ENCODE measurements around the gene EXOSC5.
"Not testable (repeated sequence)": the region's sequence is repeated elsewhere in the genome, so short reads cannot be mapped to it uniquely, and the experiment has no call there.

The EXOSC5 gene

DNA sequence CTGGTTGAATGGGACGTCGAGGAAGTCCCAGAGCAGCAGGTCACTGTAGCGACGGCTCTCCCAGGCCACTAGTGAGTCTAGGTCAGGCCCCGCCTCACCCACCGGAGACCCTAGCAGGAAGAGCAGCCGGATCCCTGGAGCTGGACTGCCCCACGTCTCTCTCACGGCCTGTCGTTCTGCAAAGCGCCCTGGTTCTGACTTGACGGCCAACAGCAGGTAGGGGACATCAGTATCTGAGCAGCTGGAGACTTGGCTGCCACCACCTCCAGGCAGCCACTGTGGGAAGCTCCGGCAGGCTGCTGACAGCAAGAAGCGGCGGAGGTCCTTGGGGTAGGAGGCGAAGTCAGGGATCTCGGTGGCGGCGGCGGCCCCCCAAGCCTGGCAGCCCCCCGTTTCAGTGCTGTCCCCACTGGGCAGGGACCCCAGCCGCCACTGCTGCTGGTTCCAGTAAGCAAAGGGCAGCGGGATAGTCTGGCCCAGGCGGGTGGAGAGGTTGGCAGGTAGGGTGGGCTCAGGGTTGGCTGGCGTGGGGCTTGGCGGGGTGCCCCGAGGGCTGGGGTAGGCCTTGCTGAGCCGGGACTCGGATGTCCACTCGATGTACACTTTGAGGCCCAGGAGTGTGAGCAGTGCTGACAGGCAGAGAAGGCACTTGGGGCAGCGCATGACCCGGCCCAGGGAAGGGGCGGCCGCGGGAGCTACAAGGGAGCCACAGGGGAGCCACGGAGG, 29.1 kb upstream of the EXOSC5 start:
- DNase-seq, result no peak

DNA sequence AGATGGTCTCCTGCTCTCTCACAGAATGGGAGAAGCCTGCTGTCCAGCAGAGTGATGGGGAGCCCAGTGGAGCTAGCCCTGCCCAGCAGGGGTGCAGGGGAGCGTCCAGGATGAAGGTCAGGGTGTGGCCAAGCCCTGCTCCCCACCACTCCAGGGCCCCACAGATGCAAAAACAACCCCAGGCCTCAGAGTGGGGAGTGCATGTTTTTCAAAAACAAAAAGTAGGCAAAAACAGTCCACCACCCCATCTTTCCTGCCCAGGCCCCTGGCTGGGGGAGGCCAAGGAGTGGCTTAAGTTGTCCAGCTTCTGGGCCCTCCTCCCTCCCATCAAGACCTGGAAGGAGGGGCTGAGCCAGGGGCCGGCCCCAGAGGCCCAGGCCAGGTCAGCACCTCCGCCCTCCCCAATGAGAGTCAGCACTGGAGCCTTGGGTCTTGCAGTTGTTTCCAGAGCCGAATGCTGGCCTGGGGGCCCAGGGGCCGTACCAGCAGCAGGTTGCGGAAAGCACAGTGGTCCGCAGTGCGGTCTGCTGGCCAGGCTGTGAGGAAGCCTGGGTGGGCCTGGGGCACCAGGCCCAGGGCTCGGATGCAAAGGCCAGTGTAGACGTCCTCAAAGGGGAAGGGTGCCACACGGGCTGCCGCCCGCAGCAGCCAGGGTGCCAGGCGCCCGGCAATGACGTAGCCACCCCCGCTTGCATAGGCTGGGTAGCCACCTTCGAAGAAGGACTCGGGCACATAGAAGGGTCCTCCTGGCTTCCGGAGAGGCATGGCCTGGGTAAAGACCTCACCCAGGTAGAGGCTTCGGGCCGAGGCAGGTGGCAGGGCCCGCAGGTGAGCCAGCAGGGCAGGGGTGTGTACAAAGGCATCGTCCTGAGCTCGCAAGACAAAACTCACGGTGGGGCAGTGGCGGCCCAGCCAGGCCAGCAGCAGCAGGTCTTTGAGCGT, 28.3 kb upstream of the EXOSC5 start:
- DNase-seq, result no peak

DNA sequence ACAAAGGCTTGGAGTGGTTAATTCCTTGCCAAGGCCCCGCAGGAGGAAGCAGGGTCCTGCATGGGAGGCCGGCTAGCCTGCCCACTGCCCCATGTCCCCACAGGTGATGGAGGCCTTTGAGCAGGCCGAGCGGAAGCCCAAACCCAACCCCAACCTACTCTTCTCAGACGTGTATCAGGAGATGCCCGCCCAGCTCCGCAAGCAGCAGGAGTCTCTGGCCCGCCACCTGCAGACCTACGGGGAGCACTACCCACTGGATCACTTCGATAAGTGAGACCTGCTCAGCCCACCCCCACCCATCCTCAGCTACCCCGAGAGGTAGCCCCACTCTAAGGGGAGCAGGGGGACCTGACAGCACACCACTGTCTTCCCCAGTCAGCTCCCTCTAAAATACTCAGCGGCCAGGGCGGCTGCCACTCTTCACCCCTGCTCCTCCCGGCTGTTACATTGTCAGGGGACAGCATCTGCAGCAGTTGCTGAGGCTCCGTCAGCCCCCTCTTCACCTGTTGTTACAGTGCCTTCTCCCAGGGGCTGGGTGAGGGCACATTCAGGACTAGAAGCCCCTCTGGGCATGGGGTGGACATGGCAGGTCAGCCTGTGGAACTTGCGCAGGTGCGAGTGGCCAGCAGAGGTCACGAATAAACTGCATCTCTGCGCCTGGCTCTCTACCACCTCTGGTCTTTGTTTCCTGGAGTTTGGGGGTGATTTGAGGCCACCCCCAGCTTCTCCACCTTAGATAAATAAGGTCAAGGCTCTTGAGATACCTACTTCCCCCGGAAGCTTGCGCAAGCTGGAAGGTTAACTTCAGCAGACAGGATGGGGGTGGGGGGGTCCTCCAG, 27.4 kb upstream of the EXOSC5 start:
- DNase-seq, result no peak

DNA sequence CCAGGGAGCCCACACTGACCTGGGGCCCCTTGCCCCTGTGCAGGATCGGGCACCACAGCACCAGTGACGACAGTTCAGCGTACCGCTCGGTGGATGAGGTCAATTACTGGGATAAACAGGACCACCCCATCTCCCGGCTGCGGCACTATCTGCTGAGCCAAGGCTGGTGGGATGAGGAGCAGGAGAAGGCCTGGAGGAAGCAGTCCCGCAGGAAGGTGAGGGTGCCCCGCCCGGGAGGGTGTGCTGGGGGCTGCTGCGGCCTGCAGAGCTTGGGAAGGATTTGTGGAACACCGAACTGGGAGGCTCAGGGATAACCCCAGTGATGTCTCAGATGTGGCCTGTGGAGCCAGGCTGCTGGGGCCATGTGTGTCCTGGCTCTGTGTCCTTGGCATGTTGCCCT, 25.8 kb upstream of the EXOSC5 start:
- DNase-seq, result no peak

DNA sequence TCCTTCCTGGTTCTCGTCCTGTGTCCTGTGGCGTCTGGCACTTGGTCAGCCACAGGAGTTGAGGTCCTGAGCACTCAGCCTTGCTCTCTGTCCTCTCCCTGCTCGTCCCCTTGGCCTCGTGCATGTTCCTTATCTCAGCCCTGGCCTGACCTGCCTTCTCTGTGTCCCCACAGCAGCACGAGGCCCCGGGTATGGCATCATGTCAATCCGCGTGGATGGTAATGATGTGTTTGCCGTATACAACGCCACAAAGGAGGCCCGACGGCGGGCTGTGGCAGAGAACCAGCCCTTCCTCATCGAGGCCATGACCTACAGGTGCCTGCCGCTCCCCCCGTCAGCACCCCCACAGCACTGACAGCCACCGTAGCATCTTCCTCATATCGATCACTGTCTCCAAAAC, 25.3 kb upstream of the EXOSC5 start:
- DNase-seq, result no peak

DNA sequence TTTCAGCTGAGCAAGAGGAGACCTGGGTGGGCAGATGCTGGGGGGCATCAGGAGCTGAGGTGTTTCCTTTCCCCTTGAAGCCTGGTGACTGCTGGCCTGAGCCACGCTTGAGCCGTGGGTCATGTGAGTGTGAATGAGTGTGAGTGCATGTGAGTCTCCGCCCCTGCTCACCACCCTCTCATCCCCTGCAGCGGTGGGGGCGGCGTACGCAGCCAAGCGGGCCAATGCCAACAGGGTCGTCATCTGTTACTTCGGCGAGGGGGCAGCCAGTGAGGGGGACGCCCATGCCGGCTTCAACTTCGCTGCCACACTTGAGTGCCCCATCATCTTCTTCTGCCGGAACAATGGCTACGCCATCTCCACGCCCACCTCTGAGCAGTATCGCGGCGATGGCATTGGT, 24.8 kb upstream of the EXOSC5 start:
- DNase-seq, result no peak

DNA sequence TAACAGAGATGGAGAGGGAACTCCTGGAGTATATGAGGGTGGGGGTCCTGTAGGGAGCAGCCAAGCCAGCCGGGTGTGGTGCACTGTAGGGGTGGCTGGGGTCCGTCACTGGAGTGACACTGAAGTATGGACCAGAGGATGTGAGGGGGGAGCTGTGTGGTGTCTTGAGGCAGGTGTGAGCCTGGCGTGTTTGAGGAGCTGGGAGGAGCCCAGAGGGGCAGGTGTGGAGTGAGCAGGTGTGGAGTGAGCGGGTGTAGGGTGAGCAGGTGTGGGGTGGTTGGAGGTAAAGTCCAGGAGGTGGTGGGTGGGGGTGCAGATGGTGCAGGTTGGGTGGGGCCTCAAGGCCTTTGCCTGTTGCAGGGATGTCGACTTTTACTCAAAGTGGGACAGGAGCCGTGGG, 24.2 kb upstream of the EXOSC5 start:
- no peak for DNase-seq

DNA sequence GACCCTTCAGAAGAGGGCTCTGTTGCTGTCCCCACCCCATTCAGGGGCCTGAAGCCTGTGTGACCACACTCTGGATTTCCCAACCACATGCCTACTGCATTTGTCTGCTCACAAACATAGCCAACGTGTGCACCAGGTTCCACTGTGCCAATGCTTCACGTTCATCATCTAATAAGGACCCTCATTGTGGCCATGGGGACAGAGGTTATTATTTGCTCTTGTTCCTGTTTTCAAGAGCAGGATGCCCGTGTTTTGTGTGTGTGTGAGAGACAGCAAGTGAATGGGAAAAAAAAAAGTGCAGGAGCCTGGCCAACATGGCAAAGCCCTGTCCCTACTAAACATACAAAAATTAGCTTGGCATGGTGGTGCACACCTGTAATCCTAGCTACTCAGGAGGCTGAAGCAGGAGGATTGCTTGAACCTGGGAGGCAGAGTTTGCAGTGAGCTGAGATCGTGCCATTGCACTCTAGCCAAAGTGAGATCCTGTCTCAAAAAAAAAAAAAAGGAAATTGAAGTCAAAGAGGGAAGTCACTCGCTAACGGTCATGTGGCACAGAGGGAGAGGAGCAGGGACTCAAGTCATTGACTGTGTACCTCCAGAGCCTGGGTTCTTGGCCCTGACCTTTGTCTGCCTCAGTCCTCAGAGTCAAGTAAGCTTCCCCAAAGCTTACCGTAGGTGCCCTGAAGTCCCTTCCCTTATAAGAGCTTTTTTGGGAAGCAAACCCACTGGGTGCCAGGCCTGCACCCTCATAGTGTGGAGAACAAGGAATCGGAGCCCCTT, 23.1 kb upstream of the EXOSC5 start:
- no peak for DNase-seq

DNA sequence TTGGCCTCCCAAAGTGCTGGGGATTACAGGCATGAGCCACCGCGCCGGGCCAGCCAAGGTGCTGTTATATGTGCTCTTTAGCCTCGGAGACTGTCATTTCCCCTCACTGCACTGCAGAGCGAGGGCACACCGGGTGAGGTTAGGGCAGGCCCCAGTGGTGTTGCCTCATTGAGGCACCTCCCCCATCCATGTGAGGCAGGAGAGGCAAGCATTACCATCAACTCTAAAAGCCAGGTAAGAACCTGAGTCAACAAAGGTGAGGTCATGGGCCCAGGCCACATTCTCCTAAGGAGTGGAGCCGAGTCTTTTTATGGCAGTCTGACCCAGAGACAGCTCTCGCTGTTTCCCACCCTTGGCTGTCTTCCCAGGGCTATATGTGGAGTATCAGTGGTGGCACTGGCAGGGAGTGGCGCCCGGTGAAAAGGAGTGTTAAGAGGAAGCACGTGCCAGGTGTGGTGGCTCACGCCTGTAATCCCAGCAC, 19.1 kb upstream of the EXOSC5 start:
- no peak for DNase-seq

DNA sequence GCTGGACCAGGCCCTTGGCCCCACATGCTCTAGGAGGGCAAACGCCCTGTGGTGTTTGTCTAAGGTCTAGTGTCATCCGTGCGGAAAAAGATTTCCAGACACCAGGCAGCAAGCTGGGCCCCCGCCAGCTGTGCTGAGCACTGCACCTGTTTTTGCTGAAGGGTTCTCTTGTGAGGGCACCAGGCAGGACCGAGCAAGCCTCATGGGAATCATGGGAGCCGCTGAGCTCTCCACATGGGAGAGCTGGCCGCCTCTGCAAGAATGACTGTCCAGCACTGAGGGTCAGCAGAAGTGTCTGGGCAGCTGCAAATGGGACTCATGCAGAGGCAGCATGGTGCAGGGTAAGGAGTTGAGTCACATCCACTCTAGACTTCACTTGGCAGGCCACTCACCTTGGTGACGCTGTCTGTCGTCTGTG, 18.0 kb upstream of the EXOSC5 start:
- DNase-seq, result no peak

DNA sequence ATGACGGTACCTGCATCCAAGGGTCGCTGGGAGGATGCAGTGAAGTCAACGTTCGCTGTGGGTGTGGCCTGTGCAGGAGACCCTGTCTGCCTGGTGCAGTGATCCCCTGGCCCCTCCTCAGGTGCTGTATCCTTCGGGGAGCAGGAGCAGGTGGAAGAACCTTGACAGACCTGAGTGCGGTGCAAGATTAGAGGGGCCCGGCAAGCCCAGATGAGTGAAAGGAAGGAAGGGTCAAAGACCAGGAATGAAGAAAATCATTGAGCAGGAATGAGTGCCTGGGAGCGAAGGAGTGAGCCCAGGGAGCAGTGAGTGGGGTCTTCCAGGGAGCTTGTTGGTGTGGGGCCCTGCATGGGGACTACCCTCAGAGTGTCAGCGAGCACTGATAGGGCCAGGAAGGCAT, 17.3 kb upstream of the EXOSC5 start:
- DNase-seq, result no peak

DNA sequence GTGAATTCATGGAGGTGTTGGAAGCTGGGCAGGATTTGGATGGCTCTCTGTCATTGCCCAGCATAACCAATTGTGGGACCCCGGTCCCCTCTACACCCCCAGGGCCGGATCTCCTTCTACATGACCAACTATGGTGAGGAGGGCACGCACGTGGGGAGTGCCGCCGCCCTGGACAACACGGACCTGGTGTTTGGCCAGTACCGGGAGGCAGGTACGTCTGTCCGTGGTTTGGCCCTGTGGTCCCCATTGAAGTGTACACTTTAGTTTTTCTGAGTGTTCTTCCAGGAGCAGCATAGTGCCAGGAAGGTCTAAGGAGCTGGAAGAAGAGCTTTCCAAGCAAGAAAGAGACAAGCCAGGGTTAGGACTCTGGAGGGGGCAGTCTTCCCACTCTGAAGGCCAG, 16.8 kb upstream of the EXOSC5 start:
- DNase-seq, result no peak

DNA sequence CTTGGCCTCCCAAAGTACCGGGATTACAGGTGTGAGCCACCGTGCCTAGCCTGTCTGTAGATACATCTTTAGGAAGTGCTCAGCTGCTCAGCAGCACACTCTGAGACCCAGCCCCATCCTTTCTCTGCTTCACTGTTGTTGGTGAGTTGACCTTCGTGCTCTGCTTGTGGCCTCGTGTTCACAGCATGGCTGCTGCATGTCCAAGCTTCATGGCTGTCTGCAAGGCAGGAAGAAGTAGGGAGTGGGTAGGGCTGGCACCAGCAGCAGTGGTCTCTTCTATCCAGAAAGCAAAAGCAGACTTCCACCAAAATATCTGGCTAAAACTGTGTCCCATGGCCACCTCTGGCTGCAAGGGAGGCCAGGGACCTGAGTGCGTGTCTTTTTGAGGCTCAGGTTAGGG, 15.8 kb upstream of the EXOSC5 start:
- DNase-seq, result no peak

DNA sequence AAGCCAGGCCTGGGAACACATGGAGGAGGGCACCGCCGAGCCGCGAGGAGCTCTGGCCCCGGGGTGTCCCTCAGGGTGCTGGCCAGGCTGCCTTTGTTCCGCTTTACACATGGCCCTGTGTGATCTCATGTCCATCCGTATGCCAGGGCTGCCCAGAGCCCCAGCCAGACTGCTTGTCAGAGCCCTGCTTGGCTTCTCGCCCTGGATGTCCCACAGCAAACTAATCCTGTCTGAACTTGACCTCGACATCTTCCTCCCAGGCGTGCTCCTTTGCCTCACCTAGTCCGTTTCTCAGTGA, 14.8 kb upstream of the EXOSC5 start:
- no peak for DNase-seq

DNA sequence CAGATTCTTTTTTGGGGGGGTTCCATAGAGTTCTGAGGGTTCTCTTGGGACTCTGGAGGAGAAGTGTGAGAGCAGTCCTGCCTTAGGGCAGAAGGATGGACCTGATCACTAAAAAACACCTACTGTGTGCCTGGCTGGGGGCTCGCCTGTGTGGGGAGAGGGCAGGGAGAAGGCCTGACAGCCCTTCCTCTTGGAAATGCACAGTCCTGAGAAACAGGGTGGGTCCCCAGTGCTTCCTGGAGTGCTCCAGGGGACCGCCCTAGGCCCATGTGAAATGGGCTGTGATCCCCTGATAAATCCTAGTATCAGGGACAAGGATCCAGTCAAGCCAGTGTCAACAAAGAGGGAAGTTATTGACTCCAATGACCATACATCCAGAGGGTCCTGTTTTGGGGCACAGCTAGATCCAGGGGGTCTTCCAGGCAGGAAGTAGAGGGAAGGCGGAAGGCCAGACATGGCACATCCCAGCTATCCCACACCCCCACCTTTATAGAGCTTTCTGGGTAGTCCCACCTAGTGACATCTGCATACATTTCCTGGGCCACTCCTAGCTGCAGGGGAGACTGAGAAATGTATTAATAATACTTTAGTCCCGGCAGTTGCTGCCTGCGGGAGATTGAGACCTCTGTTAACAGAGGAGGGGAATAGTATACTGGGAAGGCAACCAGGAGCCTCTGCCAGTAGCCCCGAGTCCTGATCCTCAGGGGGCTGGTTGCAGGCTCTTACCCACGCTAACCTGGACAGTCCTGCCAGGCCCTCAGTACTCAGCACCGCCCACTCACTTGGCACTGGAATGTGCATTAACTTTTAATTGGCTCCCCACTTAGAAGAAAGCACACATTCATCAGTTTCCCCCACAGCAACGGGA, 14.2 kb upstream of the EXOSC5 start:
- DNase-seq, result no peak

DNA sequence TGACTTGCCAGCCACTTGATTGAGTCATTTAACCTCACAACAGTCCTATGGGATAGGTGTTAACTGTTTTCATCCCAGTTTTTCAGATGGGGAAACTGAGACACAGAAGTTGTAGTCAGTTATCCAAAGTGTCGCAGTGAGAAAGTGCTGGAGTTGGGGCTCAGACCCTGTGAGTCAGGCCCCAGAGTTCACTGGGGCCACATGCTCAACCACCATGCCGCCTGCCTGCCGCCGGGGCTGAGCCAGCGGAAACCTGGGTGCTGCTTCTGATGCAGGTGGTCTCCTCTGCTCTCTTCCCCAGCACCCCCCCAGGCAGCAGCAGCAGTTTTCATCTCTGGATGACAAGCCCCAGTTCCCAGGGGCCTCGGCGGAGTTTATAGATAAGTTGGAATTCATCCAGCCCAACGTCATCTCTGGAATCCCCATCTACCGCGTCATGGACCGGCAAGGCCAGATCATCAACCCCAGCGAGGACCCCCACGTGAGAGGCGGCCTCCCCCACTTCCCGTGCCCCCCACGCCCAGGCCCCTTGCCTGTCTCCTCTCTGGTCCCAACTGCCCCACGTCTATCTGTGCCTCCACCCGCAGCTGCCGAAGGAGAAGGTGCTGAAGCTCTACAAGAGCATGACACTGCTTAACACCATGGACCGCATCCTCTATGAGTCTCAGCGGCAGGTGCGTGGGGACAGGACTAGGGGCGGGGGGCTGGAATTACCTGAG, 13.3 kb upstream of the EXOSC5 start:
- no peak for DNase-seq

DNA sequence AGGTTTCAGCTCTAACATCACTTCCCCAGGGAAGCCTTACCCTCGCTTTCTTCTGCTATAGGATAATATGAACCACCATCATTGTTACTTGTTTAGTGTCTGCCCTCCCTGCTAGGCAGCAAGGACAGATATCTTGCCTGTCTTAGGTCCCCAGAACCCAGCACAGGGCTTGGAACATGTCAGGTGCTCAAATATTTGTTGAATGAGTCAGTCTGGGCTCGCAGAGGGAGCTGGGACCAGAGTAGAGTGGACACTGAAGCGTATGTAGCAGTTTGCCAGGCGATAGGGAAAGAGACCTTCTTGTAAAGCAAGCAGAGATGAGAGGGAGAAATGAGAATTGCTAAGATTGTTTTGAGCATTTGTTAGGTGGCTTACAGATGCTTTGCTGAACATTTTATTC, 12.1 kb upstream of the EXOSC5 start:
- DNase-seq, result no peak

DNA sequence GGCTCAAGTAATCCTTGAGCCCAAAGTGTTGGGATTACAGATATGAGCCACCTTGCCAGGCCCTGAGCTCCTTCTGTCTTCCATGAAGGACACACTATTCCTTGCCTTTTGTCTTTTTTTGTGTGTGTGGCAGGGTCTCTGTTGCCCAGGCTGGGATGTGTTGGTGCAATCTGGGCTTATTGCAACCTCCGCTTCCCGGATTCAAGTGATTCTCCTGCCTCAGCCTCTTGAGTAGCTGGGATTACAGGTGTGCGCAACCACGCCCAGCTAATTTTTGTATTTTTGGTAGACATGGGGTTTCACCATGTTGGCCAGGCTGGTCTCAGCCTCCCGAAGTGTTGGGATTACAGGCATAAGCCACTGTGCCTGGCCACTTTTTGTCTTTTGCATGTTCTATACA, 11.7 kb upstream of the EXOSC5 start:
- not testable (repeated sequence) for DNase-seq

DNA sequence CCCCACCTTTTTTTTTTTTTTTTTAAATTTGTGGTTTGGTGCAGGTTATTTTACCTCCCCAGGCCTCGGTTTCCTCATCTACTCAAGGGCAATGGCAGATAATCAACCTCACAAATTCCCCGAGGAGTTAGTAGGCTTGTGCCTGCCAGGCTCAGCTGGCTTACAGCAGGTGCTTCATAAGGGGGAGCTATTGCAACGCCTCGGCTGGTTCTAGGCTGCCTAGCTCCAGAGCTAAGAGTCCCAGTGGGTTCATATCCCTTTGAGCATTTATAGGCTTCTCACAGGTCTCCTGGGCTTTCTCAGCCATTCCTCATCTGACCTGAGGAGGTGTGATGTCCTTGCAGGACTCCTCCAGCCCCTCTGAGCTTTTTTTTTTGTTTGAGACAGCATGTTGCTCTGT, 11.1 kb upstream of the EXOSC5 start:
- DNase-seq, result no peak

DNA sequence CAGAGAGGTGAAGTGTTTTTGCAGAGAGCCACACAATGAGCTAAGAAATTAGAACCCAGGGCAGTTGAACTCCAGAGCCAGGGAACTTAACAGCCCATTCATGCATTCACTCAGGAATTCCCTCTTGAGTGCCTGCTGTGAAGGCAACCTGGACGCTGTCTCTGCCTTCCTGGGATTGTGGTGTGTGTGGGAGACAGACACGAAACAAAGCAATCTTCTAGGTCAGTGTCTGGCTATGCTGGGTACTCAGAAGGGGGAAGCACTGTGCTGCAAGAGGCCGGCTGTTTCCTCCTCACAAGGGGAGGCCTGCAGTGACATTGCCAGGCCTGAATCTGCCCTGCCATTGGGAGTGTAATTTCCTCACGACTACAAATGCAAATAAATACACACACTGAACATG, 10.1 kb upstream of the EXOSC5 start:
- DNase-seq, result no peak

DNA sequence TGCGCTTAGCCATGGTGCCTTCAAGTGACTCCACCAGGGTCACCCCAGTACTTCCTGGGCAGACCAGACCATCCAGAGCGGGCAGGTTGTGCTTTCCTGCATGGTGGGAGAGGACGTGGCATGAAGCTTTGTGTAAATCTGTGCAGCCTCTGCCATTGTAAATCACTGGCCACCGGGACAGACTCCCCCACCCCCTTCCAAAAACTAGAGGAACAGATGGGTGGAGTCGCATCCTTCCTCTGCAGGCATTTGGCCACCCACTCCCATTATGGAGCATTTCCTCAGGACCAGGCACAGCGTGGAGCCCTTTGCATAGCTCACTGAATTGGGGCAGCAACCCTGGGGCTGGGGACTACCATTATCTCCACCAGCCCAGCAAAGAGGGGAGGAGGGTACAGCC, 8.6 kb upstream of the EXOSC5 start:
- DNase-seq, result no peak
